ENCODE data around the gene PTPRE. TPM values are rescaled to one million over a fixed set of nuclear protein-coding genes. Genes with fewer than 3 reads are reported as not detected.

The PTPRE gene
- total RNA-seq, 1 donor from 2014 or later, result 70.6 TPM

GRCh38 chr10:127873901-127874470 is 32.9 kb upstream of the PTPRE start:
- no peaks in the 10 kb centered on the region for H3K9me3 ChIP-seq
- H3K36me3 ChIP-seq, result no peaks in the 10 kb centered on the region
- no peak for DNase-seq
- H3K27ac ChIP-seq, result no peak overlapping the region
- intact Hi-C loops (cut with DNase I), result no loop called here
- H3K4me1 ChIP-seq, result no peaks in the 10 kb centered on the region
- no peak for TF ChIP-seq CTCF (IDR thresholded peaks at IDR 0.05)
- no peaks in the 10 kb centered on the region for H3K27me3 ChIP-seq
- no peak for ATAC-seq
- H3K4me3 ChIP-seq, result no peak overlapping the region

GRCh38 chr10:127874671-127875448 is 32.0 kb upstream of the PTPRE start:
- TF ChIP-seq CTCF (IDR thresholded peaks at IDR 0.05), result no peak

GRCh38 chr10:127875449-127875765 is 31.5 kb upstream of the PTPRE start:
- Histone ChIP-seq H3K36me3 (no peaks in the 10 kb centered on the region), H3K27ac (no peak overlapping the region), H3K27me3 (no peaks in the 10 kb centered on the region), H3K4me1 (no peaks in the 10 kb centered on the region), H3K4me3 (no peak overlapping the region), H3K9me3 (no peaks in the 10 kb centered on the region)
- intact Hi-C loops (cut with DNase I), result no loop called here
- TF ChIP-seq CTCF (IDR thresholded peaks at IDR 0.05), result no peak
- no peak for ATAC-seq
- no peak for DNase-seq

More at GRCh38 chr10:127874671-127875448, 32.0 kb upstream of the PTPRE start:
- DNase-seq (no peak), ATAC-seq (no peak)
- H3K9me3 ChIP-seq, result no peaks in the 10 kb centered on the region
- H3K27me3 ChIP-seq, result no peaks in the 10 kb centered on the region
- H3K27ac ChIP-seq, result no peak overlapping the region
- no peaks in the 10 kb centered on the region for H3K36me3 ChIP-seq
- H3K4me1 ChIP-seq, result no peaks in the 10 kb centered on the region
- no peak overlapping the region for H3K4me3 ChIP-seq
- intact Hi-C loops (cut with DNase I), result no loop called here

GRCh38 chr10:127875916-127876315 is 31.0 kb upstream of the PTPRE start:
- ATAC-seq, result no peak
- Histone ChIP-seq H3K9me3 (no peaks in the 10 kb centered on the region), H3K4me1 (peaks cover 3% of the 10 kb centered on the region), H3K4me3 (no peak overlapping the region), H3K36me3 (no peaks in the 10 kb centered on the region), H3K27ac (no peak overlapping the region), H3K27me3 (no peaks in the 10 kb centered on the region)
- intact Hi-C loops (cut with DNase I), result no loop called here
- no peak for DNase-seq
- no peak for TF ChIP-seq CTCF (IDR thresholded peaks at IDR 0.05)

DNA sequence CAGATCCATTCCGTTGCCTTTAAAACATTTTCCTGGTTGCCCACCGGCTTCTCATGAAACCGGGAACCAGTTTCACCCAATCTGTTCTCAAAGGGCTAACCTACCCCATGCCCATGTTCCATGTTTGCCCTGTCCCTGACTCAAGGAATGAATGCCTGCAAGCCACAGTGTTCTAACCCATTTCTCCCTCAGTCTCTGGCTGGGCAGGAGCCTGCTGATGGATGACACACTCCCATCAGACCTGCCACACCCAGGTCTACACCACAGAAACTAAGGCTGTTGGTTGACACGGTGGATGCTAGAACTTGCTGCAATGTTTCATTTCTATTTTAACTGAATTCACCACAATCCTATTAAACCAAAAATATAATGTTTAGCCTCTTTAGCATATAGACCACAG is 29.8 kb upstream of the PTPRE start:
- no peaks in the 10 kb centered on the region for H3K9me3 ChIP-seq
- H3K36me3 ChIP-seq, result no peaks in the 10 kb centered on the region
- H3K4me1 ChIP-seq, result peaks cover 9% of the 10 kb centered on the region
- no peak overlapping the region for H3K27ac ChIP-seq
- ATAC-seq, result no peak
- intact Hi-C loops (cut with DNase I), result no loop called here
- H3K4me3 ChIP-seq, result no peak overlapping the region
- no peaks in the 10 kb centered on the region for H3K27me3 ChIP-seq
- DNase-seq, result no peak
- no peak for TF ChIP-seq CTCF (IDR thresholded peaks at IDR 0.05)

Data from upper lobe of right lung (tissue), 1 donor.